ENCODE results near the gene ABR. TPM values are rescaled to one million over a fixed set of nuclear protein-coding genes. Genes with fewer than 3 reads are reported as not detected.

Gene ABR
- polyA plus RNA-seq, 1 donor from 2014 or later: 34.5 TPM

GRCh38 chr17:1188812-1189504 lies 9.2 kb upstream of the ABR start:
- Histone ChIP-seq H3K36me3 (ENCODE audit: insufficient read depth, low read length) (no peaks in the 10 kb centered on the region), H3K9me2 (ENCODE audit: insufficient read depth, low read length) (no peaks in the 10 kb centered on the region), H3F3A (ENCODE audit: insufficient read depth, low read length, poor library complexity, severe bottlenecking) (no peaks in the 10 kb centered on the region), H3K79me2 (replicated peaks; ENCODE audit: insufficient read depth, low read length) (no peaks in the 10 kb centered on the region), H2AFZ (ENCODE audit: low read depth, low read length) (no peak overlapping the region), H3K27ac (ENCODE audit: low read length) (no peak overlapping the region), H3K4me2 (ENCODE audit: low read length) (no peak overlapping the region), H3K4me3 (ENCODE audit: low read length) (no peak overlapping the region), H3K9me3 (ENCODE audit: low read length) (no peaks in the 10 kb centered on the region), H4K20me1 (ENCODE audit: insufficient read depth) (no peaks in the 10 kb centered on the region), H3K9ac (ENCODE audit: low read length) (no peak overlapping the region), H3K27me3 (ENCODE audit: insufficient read depth, low read depth, low read length) (no peaks in the 10 kb centered on the region)
- TF ChIP-seq EZH2 (IDR thresholded peaks at IDR 0.05; ENCODE audit: borderline replicate concordance, insufficient read depth, low read length, poor library complexity, severe bottlenecking) (no peak), SMC3 (conservative IDR thresholded peaks at IDR 0.05; ENCODE audit: poor library complexity) (no peak), TAF1 (IDR thresholded peaks at IDR 0.05; ENCODE audit: low read depth) (no peak), RAD21 (conservative IDR thresholded peaks at IDR 0.05) (no peak), EP300 (conservative IDR thresholded peaks at IDR 0.05; ENCODE audit: poor library complexity, severe bottlenecking) (no peak), MXI1 (conservative IDR thresholded peaks at IDR 0.05; ENCODE audit: poor library complexity, severe bottlenecking) (no peak), POLR2AphosphoS5 (IDR thresholded peaks at IDR 0.05) (no peak)
- TF ChIP-seq, protein P1, sequence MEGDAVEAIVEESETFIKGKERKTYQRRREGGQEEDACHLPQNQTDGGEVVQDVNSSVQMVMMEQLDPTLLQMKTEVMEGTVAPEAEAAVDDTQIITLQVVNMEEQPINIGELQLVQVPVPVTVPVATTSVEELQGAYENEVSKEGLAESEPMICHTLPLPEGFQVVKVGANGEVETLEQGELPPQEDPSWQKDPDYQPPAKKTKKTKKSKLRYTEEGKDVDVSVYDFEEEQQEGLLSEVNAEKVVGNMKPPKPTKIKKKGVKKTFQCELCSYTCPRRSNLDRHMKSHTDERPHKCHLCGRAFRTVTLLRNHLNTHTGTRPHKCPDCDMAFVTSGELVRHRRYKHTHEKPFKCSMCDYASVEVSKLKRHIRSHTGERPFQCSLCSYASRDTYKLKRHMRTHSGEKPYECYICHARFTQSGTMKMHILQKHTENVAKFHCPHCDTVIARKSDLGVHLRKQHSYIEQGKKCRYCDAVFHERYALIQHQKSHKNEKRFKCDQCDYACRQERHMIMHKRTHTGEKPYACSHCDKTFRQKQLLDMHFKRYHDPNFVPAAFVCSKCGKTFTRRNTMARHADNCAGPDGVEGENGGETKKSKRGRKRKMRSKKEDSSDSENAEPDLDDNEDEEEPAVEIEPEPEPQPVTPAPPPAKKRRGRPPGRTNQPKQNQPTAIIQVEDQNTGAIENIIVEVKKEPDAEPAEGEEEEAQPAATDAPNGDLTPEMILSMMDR (IDR thresholded peaks at IDR 0.05; ENCODE audit: poor library complexity, severe bottlenecking): no peak
- TF ChIP-seq, protein P2, sequence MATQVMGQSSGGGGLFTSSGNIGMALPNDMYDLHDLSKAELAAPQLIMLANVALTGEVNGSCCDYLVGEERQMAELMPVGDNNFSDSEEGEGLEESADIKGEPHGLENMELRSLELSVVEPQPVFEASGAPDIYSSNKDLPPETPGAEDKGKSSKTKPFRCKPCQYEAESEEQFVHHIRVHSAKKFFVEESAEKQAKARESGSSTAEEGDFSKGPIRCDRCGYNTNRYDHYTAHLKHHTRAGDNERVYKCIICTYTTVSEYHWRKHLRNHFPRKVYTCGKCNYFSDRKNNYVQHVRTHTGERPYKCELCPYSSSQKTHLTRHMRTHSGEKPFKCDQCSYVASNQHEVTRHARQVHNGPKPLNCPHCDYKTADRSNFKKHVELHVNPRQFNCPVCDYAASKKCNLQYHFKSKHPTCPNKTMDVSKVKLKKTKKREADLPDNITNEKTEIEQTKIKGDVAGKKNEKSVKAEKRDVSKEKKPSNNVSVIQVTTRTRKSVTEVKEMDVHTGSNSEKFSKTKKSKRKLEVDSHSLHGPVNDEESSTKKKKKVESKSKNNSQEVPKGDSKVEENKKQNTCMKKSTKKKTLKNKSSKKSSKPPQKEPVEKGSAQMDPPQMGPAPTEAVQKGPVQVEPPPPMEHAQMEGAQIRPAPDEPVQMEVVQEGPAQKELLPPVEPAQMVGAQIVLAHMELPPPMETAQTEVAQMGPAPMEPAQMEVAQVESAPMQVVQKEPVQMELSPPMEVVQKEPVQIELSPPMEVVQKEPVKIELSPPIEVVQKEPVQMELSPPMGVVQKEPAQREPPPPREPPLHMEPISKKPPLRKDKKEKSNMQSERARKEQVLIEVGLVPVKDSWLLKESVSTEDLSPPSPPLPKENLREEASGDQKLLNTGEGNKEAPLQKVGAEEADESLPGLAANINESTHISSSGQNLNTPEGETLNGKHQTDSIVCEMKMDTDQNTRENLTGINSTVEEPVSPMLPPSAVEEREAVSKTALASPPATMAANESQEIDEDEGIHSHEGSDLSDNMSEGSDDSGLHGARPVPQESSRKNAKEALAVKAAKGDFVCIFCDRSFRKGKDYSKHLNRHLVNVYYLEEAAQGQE (IDR thresholded peaks at IDR 0.05; ENCODE audit: borderline replicate concordance): no peak

GRCh38 chr17:1186923-1187771 lies 7.4 kb upstream of the ABR start:
- Histone ChIP-seq H3K36me3 (ENCODE audit: insufficient read depth, low read length) (no peaks in the 10 kb centered on the region), H4K20me1 (ENCODE audit: insufficient read depth) (no peaks in the 10 kb centered on the region), H3K4me3 (ENCODE audit: low read length) (no peak overlapping the region), H3K4me2 (ENCODE audit: low read length) (no peak overlapping the region), H3K79me2 (replicated peaks; ENCODE audit: insufficient read depth, low read length) (no peaks in the 10 kb centered on the region), H3K27me3 (ENCODE audit: insufficient read depth, low read depth, low read length) (no peaks in the 10 kb centered on the region), H2AFZ (ENCODE audit: low read depth, low read length) (no peak overlapping the region), H3K9me2 (ENCODE audit: insufficient read depth, low read length) (no peaks in the 10 kb centered on the region), H3F3A (ENCODE audit: insufficient read depth, low read length, poor library complexity, severe bottlenecking) (no peaks in the 10 kb centered on the region), H3K9me3 (ENCODE audit: low read length) (no peaks in the 10 kb centered on the region), H3K9ac (ENCODE audit: low read length) (no peak overlapping the region), H3K27ac (ENCODE audit: low read length) (no peak overlapping the region)
- TF ChIP-seq RAD21 (conservative IDR thresholded peaks at IDR 0.05) (peak; percentile 83), EZH2 (IDR thresholded peaks at IDR 0.05; ENCODE audit: borderline replicate concordance, insufficient read depth, low read length, poor library complexity, severe bottlenecking) (no peak), TAF1 (IDR thresholded peaks at IDR 0.05; ENCODE audit: low read depth) (no peak), MXI1 (conservative IDR thresholded peaks at IDR 0.05; ENCODE audit: poor library complexity, severe bottlenecking) (peak; percentile 28), POLR2AphosphoS5 (IDR thresholded peaks at IDR 0.05) (no peak), SMC3 (conservative IDR thresholded peaks at IDR 0.05; ENCODE audit: poor library complexity) (peak; percentile 97), EP300 (conservative IDR thresholded peaks at IDR 0.05; ENCODE audit: poor library complexity, severe bottlenecking) (no peak)
- TF ChIP-seq, protein P1 (IDR thresholded peaks at IDR 0.05; ENCODE audit: poor library complexity, severe bottlenecking): peak; percentile 96
